NCI-H1694 (cell line): ENCODE measurements around the gene GPA33.
"Not testable (repeated sequence)": the region's sequence is repeated elsewhere in the genome, so short reads cannot be mapped to it uniquely, and the experiment has no call there.

Experiments
- DNase-seq: peaks from one replicate; lab custom pipeline; 2025; lab: John Stamatoyannopoulos, UW

Gene GPA33

DNA sequence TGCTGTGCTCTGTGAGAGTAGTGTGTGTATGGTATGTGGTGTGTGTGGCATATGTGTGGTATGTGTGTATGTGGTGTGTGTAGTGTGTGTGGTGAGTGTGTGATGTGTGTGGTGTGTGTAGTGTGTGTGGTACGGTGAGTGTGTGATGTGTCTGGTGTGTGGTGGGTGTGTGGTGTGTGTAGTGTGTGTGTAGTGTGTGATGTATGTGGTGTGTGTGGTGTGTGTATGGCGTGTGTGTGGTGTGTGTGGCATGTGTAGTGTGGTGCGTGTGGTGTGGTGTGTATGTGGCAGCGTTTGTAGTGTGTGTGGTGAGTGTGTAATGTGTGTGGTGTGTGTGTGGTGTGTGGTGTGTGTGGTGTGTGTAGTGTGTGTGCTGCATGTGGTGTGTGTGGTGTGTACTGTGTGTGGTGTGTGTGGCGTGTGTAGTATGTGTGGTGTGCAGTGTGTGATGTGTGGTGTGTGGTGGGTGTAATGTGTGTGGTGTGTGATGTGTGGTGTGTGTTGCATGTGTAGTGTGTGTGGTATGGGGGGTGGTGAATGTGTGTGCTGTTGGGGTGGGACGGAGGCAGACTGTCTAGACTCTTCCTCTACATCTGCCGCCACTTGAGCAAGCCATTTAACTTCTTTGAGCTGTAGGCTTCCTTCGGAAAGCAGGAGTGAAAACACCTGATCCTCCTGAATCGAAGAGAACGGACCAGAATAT lies 33.5 kb downstream of the GPA33 start:
- peak; percentile 36 for DNase-seq

DNA sequence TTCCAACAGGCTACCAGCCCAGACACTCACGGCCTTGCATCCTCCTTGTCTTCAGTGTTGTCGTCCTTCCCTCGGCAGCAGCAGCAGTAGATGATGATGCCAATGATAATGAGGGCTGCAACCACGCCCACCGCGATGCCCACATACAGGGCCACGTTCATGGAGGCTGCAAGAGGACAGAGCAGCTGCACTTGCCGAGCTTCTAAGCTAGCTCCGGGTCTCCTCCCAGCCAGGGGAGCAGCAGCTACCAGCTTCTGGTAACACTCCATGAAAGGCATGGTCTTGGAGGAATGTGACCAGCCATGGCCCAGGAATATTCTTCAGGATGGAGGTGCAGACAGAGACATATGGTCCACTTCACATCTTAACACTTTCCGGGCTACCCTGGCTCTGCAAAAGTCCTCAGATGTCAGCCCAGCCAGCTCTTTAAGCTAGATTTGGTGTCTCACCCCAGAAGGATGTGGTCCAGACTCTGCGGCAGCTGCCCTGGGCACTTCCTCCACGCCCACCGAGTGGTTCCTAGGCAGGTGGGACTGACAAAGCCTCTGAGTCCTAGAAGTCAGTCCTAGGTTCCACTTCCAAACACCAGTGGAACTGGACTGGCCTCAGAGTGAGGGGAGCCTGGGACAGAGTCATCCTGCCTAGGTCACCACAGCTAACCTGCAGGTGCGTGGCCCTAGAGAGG lies 35.1 kb downstream of the GPA33 start:
- no peak for DNase-seq

DNA sequence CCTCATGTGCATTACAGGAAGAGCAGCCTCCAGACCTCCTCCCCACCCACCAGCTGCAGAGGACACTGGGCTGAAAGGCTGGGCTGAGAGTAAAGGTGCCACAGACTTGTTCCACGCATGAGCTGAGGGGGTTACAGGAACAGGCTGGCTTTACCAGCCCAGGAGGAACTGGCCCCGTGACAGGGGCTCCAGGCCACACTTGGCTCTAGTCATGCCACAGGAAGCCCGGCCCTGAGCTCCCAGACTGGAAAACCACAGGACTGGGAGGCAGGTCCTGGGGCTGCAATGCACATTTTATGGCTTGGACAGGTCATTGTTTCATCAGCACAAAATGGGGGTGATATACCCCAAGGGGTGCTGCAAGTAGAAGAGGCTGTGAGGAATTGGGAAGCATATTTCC lies 35.6 kb downstream of the GPA33 start:
- no peak for DNase-seq

DNA sequence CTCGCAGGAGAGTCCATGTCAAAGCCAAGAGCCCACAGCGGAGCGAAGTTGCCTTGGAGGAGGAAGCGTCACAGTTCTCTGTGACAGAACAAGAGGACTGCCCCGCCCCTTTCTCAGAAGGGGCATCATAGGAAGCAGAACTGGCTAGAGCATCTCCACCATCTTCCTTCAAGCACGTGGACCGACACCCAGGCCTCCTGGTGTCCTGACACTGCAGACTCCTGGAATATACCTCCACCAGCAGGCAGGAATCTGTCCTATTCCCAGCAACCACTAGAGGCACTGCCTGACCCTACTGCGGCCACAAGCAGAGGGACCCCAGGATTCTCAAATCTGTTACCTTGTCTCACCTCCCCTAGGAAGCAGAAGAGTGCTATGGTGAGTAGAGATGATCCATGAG lies 37.8 kb downstream of the GPA33 start:
- DNase-seq: no peak

DNA sequence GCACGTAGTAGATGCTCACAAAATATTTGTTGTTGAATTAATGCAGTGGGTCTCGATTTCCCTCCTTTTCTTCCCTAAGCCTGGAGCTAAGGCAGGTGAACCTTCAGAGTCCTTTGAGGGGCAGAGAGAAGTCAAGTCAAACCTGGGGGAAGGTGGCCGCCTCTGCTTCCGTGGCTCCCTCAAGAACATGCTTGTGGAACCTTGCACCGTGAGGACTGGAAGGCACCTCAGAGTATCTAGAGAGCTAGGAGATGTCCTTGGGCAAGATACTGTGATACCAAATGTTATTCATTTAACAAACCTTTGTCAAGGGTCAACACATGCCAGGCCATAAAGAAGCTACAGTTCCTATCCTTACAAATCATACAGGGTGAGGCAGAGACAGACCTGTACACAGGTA lies 38.3 kb downstream of the GPA33 start:
- no peak for DNase-seq

DNA sequence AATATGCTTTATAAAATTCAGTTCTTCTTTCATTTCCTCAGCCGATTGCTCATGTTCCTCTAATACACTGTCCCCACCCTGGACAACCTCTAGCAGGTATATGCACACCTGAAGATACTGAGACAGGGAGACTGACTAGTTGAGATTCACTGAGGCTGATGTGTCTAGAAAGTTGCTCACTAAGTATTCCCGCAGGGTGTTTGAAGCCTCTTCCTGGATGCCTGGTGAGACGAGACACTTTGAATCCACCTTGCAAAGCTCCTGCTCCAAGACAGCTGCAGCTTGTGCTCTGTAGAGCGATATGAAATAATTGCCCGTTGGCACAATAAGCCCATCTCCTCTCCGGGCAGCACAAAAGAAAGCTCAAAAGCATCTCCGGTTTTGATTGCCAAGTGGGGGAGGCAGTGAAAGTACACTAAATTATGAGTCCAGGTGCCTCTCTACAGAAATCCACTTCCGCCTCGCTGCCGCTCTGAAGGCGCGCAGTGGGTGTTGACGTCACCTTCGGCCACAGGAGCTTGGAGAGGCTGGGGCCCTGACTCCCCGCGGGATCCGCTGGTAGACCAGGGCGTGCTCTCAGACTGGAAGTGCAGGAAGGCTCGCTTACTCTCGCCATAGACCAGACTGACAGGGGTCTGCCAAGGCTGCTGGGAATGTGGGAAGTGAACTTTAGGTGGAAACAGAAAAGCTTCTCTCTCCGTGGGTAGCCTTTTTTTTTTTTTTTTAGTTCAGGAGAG lies 46.3 kb downstream of the GPA33 start:
- DNase-seq: peak; percentile 57

DNA sequence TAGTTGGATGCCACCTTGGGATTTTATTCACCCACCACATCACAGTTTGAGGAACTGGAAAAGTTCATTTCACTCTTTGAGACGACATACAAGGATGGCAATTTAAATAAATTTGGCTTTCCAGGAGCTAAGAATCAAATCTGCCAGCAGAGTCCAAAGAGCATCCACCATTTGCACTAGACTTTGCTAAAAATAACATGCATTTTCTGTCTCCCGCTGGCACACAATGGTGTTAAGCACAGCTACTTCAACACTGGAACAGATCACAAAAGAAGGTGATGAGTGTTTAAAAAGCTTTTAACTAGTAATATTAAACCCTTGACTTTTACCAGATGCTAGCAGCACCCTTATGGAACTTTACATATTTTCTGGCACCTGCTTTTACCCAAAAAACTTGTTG lies 56.5 kb downstream of the GPA33 start:
- DNase-seq: no peak

DNA sequence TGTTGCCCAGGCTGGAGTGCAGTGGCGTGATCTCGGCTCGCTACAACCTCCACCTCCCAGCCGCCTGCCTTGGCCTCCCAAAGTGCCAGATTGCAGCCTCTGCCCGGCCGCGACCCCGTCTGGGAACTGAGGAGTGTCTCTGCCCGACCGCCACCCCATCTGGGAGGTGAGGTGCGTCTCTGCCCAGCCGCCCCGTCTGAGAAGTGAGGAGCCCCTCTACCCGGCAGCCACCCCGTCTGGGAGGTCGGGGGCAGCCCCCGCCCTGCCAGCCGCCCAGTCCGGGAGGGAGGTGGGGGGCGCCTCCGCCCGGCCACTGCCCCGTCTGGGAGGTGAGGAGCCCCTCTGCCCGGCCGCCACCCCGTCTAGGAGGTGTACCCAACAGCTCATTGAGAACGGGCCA lies 60.6 kb downstream of the GPA33 start:
- not testable (repeated sequence) for DNase-seq

DNA sequence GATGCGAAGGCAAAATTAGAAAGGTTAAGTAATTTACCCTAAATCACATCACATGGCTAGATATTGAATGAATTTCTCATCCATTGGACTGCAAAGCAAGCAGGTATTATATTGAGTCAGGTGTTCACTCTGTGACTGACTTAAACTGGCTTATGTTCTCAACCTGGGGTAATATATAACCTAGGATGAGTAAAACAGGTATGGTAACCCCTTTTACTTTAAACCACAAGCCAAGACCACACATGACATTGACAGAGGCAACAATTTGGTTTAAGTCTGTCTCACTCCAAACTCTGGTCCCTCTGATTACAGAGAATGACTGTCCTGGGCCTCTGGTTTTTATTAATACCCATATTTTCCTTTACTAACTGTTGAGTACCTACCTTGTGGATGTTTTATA lies 67.8 kb downstream of the GPA33 start:
- DNase-seq: no peak

DNA sequence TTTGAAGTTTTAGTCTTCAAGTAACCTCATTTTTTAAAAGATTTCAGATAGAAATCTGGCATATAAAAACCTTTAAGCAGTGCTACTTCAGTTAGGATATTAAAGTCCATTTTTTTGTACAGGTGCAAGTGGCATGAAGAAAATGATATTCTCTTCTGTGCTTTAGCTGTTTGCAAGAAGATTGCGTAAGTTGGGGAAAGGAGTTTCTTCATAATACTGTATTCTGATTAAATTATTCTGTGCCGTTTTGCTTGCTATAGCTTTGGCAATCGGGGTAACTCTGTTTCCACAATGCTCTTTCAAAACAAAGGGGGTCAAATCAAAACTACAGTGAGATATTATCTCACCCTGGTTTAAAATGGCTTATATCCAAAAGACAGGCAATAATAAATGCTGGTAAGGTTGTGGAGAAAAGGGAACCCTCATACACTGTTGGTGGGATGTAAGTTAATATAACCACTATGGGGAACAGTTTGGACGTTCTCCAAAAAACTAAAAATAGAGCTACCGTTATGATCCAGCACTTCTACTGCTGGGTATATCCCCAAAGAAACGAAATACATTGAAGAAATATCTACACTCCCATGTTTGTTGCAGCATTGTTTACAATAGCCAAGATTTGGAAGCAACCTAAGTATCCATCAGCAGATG lies 74.0 kb downstream of the GPA33 start:
- DNase-seq: no peak

DNA sequence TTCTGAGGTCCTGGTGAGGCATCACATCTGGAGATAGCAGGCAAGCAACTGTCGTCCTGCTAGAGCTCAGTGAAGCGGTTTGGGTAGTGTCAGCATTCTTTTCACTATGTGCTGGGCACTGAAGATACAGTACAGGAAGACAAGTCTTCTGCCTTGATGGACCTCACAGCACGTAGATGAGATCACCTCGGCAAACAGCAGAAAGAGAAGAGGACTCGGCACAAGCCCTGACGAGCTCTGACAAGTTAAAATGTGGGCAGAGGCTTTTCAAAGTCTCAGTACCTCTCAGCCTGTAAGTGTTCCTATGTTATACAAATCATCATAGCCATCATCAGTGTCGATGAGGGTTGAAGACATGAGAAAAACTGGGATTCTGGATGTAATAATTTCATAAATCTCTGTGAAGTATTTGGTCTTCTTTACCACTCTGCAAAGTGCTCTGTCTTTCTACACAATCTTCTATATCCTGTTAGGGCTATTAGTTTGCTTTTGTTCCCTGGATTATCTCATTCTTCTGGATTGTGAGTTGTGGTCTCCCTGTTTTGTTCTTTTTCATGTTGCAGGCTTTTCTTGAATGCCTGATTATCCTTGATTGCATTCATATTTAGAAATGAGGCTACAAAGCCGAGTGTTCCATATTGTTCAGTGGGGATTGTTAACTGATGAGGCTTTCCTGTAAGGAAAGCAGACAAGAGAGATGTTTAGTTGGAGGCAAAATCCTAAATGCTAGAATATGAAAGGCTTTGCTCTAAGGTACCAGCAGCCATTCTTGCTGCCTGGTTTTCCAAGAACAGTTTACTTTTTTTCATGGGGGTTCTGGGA lies 76.9 kb downstream of the GPA33 start:
- DNase-seq: no peak

DNA sequence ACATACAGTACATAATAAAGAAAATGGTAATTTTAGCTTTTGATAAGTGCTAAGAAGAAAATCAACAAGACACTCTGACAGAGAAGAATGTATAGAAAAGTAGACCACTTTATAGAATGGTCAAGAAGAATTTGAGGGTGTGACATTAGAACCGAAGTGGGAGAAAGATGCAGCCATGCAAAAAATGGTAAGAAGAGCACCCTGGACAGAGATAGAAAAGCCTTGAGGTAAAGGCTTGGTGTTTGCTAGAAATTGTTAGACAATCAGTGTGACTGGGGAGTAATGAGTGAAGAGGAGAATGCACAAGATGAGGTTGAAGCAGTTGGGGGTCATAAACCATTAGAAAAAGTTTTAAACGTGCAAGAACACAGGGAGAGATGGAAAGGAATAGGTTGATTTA lies 77.6 kb downstream of the GPA33 start:
- DNase-seq: no peak

DNA sequence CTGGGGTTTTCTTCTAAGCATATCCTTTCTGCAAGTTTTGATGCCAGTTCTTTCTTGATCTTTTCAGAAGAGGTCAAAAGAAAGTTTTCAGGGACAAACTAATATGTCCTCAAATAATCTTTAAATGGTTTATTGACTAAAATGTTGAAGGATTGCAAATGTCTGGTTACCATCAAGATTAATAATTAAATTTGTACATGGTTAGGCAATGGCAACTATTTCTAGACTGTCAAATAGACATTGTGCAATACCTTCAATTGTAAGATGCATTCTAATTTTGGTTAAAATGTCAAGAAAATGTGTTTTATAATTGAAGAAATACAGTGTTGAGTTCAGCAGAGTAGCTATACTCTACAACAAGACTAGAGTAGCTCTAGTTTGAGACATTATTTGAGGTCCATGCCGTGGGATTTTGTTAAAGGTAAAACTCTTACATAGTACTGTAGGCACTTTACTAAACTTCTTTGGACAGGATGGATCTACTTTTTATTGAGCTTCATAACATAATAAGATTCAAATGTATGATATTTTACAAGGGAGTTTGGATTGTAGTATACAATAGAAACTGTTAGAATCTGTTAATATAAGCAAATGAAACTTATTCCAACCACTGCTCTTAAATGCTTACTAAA lies 78.5 kb downstream of the GPA33 start:
- no peak for DNase-seq

DNA sequence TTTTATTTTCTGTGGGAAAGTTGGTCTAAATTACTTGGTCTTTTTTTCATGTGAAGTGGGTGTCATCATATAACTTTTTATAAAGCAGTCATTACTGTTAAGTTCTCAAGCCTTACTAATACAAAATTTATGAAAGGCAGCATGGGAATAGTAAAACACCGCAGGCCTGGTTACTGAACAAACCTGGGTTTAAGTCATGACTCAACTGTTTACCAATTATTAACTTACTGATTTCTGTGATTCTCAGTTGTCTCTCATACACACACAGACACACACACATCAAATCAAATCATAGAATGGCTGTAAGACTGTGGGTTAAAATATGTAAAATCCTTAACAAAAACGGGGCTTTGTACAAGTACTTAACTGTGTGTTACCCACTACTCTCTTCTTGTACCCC lies 86.5 kb downstream of the GPA33 start:
- DNase-seq: no peak
